HG03575 (cell line): ENCODE measurements around the gene THAP6.
A peak's percentile ranks its signal among the peaks of the same experiment; 100 is the strongest.
"Not testable (repeated sequence)": the region's sequence is repeated elsewhere in the genome, so short reads cannot be mapped to it uniquely, and the experiment has no call there.

ENCODE experiments used
- ATAC-seq: cut with Tn5 transposase; IDR thresholded peaks from one replicate; pipeline ENCODE4 v1.9.1; 2021; ENCODE audit not compliant: unreplicated experiment, insufficient number of reproducible peaks, low FRiP score; ENCODE audit errors: extremely low read depth

Gene THAP6, protein sequence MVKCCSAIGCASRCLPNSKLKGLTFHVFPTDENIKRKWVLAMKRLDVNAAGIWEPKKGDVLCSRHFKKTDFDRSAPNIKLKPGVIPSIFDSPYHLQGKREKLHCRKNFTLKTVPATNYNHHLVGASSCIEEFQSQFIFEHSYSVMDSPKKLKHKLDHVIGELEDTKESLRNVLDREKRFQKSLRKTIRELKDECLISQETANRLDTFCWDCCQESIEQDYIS

DNA sequence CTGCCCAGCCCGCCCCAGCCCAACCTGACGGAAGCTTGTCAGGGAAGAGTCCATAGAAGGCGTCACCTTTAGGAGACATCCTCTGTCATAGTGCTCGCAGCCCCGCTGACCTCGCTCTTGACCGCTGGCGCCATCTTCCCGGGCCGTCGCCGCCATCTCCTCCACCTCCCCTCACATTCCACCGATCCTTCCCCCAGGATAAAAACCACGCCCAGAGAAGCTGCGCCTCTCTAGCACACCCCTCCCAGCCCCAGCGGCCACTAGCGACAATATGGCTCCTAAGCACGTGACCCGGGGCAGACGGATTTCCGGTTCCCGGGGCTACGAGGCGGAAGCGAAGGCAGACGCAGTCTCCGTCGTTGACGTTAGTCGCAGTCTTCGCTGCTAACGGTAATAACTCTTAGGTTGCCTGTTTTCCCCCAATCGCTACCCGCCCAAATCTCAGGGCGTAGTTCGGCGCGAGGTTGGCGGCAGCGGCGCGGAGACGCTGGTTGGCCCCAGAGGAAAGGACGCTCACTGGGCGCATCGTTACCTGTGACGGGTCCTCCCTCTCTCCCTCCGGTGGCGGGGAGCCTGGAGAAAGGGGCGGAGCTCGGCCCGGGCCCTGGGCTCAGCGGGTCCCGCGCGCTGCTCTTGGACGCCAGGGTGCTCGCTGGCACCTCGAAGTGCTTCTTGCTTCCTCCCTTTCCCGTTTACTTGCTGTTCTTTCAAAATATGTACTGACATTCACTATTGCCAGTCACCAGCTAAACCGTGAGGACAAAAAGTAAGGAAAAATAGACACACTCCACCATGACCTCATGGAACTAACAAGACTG lies at the start of gene THAP6, which contains the start of gene RCHY1:
TSS of gene THAP6 (plus strand) at position 343 of the 818 bp plus-strand sequence. CDS start 980 bp downstream, outside the sequence.
TSS of gene RCHY1 (minus strand) at position 273 of the 818 bp plus-strand sequence. CDS start at position 156, 117 bp downstream.
- ATAC-seq, result peak; percentile 87

- ATAC-seq, result no peak
These were observed 44.4 kb upstream of the THAP6 start for GRCh38 chr4:75469896-75470295.

- ATAC-seq, result no peak
These were observed 43.5 kb upstream of the THAP6 start for GRCh38 chr4:75470738-75471137.

DNA sequence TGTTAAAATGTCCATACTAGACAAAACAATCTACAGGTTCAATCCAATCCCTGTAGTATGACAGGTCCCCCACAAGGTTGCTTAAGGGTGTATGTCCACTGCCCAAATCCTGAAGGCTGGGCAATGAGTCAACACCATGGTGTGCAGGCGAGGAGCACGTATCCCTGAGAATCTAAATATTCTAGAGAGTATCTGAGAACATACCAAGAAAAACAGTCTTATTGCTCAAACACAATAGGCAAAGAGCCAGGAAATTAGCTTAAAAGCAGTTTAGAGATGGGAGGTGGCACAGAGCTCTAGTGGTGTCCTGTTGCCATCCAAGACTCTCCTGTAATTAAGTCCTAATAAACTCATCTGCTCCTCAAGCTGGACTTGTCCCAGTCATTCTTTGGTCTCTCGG lies 37.1 kb upstream of the THAP6 start:
- ATAC-seq, result no peak

GRCh38 chr4:75484190-75484589 lies 30.1 kb upstream of the THAP6 start:
- no peak for ATAC-seq

DNA sequence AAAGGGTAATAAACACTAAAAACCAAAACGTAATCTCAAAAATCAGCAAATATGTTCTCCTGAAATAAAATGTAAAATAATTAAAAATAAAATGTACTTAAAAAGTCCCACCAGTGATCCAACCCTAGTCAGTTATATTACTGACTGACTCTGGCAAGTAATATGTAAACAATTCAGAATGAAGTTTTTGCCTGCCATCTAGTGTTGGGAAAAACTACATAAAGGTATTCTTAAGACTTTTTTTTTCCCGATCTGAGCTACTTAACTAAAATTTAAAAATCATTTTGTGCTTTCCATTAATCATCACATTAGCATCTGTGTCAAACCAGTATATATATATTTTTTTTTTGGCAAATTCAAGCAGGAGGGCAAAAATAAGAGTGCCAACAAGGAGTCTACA lies 24.1 kb upstream of the THAP6 start:
- ATAC-seq, result no peak

GRCh38 chr4:75494563-75494962 lies 19.7 kb upstream of the THAP6 start:
- ATAC-seq, result no peak

- ATAC-seq, result no peak
These were observed 18.8 kb upstream of the THAP6 start for GRCh38 chr4:75495476-75495875.

- ATAC-seq, result no peak
These were observed 17.9 kb upstream of the THAP6 start for GRCh38 chr4:75496406-75496805.

GRCh38 chr4:75497133-75497532 lies 17.1 kb upstream of the THAP6 start:
- ATAC-seq, result no peak

DNA sequence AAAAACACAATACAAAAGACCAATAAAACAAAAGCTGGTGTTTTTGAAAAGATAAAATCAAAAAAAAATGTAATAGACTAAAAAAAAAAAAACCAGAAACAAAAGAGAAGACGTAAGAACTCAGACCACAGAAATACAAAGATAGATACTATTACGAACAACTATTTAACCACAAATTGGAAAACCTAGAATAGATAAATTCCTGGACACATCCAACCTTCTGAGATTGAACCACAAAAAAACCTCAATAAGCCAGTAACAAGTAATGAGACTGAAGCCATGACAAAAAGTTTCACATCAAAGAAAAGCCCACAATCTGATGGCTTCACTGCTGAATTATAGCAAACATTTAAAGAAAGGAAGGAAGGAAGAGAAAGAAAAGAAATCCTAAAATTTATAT lies 16.2 kb upstream of the THAP6 start:
- ATAC-seq, result no peak

DNA sequence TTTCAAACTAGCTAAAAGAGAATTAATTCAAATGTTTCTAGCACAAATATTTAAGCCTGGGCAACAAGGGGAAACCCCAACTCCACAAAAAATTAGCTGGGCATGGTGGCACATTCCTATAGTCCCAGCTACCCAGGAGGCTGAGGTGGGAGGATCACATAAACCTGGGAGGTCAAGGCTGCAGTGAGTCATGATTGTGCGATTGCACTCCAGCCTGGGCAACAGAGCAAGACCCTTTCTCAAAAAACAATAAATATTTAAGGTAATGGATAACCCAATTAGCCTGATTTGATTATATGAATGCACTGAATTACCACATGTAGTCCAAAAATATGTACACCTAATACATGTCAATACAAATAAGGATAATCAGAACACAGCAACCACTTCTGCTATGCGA lies 14.4 kb upstream of the THAP6 start:
- ATAC-seq, result no peak

DNA sequence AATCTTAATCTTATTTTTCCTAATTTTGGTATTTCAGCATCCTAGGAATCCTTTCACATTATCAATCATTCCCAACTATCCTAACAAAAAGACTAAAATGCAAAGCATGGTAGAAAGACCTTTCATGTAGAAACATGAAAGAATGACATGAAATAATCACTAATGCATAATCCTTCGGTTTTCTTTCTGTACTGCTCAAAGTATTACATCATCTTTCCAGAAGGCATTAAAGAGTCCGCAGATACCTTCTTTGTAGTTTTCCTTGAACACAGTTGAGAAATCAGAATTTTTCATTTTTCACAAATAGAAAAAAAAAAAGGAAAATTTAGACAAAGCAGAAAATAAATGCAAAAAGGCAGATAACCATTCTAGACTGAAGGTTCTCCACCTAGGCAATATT lies 11.6 kb upstream of the THAP6 start:
- no peak for ATAC-seq

DNA sequence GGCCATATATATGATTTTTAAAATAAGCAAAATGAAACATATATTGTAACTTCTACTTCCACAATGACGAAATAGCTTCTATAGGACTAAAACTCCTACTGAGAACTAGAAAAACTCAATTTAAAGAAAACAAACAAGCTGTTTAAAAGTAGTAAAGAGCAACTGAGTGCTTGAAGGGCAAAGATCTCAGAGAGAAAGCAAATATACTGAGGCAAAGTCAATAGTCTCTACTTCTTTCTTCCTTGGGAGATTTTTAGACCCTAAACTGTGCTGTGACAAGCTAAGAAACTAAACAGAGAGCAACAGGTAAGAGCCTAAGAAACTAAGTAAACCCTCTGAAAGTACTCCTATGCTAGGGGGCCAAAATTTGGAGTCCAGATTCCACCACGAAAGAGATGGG lies 8.6 kb upstream of the THAP6 start:
- no peak for ATAC-seq

DNA sequence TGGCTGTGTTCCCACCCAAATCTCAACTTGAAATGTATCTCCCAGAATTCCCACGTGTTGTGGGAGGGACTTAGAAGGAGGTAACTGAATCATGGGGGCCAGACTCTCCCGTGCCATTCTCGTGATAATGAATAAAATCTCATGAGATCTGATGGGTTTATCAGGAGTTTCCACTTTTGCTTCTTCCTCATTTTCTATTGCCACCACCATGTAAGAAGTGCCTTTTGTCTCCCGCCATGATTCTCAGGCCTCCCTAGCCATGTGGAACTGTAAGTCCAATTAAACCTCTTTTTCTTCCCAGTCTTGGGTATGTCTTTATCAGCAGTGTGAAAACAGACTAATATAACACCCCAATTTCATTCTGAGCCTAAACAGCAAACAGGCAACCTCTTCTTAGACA lies 4.7 kb upstream of the THAP6 start:
- ATAC-seq, result not testable (repeated sequence)

DNA sequence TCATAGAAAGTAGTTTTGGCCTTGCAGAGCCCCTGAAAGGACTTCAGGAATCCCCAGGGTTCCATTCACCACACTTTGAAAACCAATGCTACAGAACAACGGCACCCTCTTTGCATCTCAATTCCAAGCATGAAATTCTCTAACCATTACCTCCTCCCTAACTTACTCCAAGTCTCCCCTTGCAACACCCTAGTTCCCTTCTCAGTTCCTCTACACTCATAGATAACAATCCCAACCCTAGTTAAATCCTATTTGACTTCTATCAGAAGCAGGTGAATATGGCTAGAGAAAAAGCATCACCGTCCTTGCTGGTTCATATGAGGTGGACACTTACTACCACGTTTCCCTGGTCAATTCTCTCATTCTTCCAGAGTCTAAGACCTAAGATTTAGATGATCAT lies 2.4 kb upstream of the THAP6 start:
- ATAC-seq, result no peak

DNA sequence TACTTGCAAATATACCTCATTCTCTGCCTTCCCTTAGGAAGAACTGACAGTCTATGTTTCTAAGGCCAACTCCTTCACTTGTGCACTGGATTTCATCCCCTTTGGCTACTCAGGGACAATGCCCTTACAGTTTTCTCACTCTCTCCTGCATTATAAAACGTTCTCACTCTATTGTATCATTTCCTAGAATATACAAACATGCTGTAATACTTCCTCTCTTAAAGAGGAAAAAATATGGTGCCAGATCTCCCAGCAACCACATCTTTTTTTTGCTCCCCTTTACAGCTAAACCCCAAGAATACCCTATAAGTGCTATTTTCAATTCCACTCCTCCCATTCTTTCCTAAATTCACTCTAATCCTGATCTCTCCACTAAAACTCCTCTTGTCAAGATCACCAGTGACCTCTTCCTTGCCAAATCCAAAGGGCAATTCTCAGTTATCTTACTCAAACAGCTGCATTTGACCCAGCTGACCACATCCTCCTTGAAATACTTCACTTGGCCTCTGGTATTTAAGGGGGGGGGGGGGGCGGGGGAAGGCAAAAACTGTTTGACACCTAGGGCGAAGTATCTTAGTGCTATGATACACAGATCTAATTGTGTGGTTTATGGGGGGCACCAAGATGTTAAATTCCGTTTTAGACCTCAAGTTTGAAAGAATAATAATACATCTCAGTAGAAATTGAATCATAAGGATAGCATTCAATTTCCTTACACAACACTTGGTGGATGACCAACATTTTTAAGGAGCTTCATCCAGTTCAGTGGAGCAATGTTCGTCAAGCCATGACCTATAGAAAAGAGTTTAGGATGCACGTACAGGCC lies 1.7 kb upstream of the THAP6 start:
- ATAC-seq, result no peak

- no peak for ATAC-seq
These were observed 645 bp upstream of the THAP6 start for GRCh38 chr4:75513526-75514130.

DNA sequence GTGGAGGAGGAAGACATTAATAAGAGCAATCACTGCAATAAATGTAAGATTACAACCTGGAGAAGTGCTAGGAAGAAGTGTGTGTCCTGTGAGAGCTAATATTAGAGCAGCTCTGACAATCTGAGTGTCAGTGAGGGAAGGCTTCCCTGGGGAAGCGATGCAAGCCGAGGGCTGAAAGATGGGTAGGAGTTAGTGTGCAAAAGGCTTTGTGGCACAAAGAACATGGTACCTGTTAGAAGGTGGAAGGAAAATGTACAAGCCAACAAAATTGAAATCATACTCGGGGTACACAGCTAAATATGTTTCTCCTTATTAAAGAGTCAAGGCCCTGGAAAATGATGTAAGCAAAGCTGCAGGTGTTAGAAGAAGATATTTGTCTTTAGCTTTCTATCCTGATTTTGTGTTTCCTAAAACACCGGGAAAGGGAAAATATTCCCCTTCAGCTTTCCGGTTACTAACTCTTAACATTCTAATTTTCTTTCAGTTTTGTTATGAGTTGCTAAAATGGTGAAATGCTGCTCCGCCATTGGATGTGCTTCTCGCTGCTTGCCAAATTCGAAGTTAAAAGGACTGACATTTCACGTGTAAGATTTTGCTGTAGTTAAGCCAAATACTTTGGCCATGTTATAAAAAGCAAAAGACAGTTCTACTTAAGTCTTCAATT lies 808 bp downstream of the THAP6 start:
- ATAC-seq, result no peak
